ENCODE results near the gene ZNF92.

ZNF92 gene

GRCh38 chr7:65429642-65430343, 56.1 kb downstream of the ZNF92 start:
- DNase-seq (ENCODE audit: low read depth), result no peak
- no peak overlapping the region for H3K4me3 ChIP-seq (ENCODE audit: low read depth, low read length)
- TF ChIP-seq, protein P1, sequence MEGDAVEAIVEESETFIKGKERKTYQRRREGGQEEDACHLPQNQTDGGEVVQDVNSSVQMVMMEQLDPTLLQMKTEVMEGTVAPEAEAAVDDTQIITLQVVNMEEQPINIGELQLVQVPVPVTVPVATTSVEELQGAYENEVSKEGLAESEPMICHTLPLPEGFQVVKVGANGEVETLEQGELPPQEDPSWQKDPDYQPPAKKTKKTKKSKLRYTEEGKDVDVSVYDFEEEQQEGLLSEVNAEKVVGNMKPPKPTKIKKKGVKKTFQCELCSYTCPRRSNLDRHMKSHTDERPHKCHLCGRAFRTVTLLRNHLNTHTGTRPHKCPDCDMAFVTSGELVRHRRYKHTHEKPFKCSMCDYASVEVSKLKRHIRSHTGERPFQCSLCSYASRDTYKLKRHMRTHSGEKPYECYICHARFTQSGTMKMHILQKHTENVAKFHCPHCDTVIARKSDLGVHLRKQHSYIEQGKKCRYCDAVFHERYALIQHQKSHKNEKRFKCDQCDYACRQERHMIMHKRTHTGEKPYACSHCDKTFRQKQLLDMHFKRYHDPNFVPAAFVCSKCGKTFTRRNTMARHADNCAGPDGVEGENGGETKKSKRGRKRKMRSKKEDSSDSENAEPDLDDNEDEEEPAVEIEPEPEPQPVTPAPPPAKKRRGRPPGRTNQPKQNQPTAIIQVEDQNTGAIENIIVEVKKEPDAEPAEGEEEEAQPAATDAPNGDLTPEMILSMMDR (conservative IDR thresholded peaks at IDR 0.05; ENCODE audit: low read depth, low read length), result no peak

DNA sequence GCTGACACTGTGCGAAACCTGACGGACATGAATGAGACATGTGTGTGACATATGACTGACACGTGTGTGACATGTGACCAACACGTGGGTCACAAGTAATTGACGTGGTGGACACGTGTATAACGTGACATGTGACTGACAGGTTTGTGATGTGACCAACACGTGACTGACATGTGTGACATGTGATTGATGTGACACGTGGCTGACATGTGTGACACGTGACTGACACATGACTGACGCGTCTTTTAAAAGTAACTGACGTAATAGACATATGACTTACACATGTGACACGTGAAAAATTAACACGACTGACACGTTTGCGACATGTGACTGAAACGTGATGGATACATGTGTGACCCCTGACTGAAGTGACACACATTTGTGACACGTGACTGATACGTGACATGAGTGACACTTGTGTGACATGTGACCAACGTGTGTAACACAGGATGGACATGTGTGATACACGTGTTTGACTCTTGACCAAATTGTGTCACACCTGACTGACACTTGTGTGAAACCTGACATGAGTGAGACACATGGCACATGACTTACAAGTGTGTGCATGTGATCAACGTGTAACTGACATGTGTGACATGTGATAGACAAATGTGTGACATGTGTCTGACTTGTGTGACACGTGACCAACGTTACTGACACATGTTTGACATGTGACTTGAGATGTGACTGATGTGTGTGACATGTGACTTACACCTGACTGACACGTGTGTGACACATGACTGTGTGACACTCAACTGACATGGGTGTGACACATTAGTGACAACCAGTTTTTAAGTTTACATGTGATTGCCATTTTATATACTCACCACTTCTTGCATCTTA, 56.9 kb downstream of the ZNF92 start:
- DNase-seq (ENCODE audit: low read depth), result no peak
- TF ChIP-seq, protein P1 (conservative IDR thresholded peaks at IDR 0.05; ENCODE audit: low read depth, low read length), result no peak
- no peak overlapping the region for H3K4me3 ChIP-seq (ENCODE audit: low read depth, low read length)

GRCh38 chr7:65434307-65434706, 60.7 kb downstream of the ZNF92 start:
- TF ChIP-seq, protein P1 (conservative IDR thresholded peaks at IDR 0.05; ENCODE audit: low read depth, low read length), result no peak
- no peak overlapping the region for H3K4me3 ChIP-seq (ENCODE audit: low read depth, low read length)
- DNase-seq (ENCODE audit: low read depth), result no peak

- no peak for DNase-seq (ENCODE audit: low read depth)
- H3K4me3 ChIP-seq (ENCODE audit: low read depth, low read length), result no peak overlapping the region
- TF ChIP-seq, protein P1 (conservative IDR thresholded peaks at IDR 0.05; ENCODE audit: low read depth, low read length), result no peak
Measured at GRCh38 chr7:65436163-65436562, 62.5 kb downstream of the ZNF92 start.

GRCh38 chr7:65438598-65438997, 64.9 kb downstream of the ZNF92 start:
- peak; percentile 92 for DNase-seq (ENCODE audit: low read depth)
- TF ChIP-seq, protein P1 (conservative IDR thresholded peaks at IDR 0.05; ENCODE audit: low read depth, low read length), result no peak
- H3K4me3 ChIP-seq (ENCODE audit: low read depth, low read length), result no peak overlapping the region

- DNase-seq (ENCODE audit: low read depth), result peak; percentile 49
- H3K4me3 ChIP-seq (ENCODE audit: low read depth, low read length), result no peak overlapping the region
- TF ChIP-seq, protein P1 (conservative IDR thresholded peaks at IDR 0.05; ENCODE audit: low read depth, low read length), result no peak
Measured at GRCh38 chr7:65441010-65441409, 67.4 kb downstream of the ZNF92 start.

All from choroid plexus epithelial cell (primary cell).